ENCODE measurements around the gene RTEL1. TPM values are rescaled to one million over a fixed set of nuclear protein-coding genes. Genes with fewer than 3 reads are reported as not detected.

RTEL1 gene
- total and polyA plus RNA-seq, 9 of the 15 experiments (the other 6 are each of a cell fraction or from before 2014, with no cell fraction given) = 0.36 to 61.0 (median 17.9) TPM

DNA sequence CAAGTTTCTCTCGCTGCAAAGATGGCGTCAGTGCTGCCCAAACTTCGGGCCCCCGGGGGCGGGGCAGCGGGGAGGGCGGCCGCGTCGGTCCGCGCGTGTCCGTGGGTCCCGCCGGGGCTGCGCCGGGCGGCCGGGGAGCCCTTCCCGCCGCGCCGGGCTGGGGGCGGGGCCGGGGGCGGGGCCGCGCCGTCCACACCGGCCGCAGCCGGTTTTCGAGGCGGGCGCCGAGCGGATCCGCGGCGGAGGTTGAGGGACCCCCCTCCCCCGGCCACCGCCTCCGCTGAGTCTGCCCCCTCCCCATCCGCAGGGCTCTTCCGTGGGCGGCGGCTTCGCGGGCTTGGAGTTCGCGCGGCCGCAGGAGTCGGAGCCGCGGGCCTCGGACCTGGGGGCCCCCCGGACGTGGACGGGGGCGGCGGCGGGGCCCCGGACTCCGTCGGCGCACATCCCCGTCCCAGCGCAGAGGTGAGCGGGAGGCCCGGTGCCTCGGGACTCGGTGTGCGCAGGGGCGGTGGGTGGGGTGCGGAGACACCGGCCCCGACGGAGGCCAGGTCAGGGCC is 82.0 kb downstream of the RTEL1 start (continued):
- TF ChIP-seq ZNF592 (IDR thresholded peaks at IDR 0.05) = peak; percentile 30; the same call in 1 of the 2 replicates
- no peak for TF ChIP-seq PREB (CRISPR knock-in tag; IDR thresholded peaks at IDR 0.05)
- TF ChIP-seq DIDO1 (tag; IDR thresholded peaks at IDR 0.05; ENCODE audit: low read depth) = no peak
- TF ChIP-seq CCNT2 (IDR thresholded peaks at IDR 0.05; ENCODE audit: borderline replicate concordance, extremely low read depth, insufficient read length, low read depth, low read length) = peak; percentile 6
- TF ChIP-seq, protein P1, sequence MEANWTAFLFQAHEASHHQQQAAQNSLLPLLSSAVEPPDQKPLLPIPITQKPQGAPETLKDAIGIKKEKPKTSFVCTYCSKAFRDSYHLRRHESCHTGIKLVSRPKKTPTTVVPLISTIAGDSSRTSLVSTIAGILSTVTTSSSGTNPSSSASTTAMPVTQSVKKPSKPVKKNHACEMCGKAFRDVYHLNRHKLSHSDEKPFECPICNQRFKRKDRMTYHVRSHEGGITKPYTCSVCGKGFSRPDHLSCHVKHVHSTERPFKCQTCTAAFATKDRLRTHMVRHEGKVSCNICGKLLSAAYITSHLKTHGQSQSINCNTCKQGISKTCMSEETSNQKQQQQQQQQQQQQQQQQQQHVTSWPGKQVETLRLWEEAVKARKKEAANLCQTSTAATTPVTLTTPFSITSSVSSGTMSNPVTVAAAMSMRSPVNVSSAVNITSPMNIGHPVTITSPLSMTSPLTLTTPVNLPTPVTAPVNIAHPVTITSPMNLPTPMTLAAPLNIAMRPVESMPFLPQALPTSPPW (CRISPR knock-in tag; IDR thresholded peaks at IDR 0.05) = no peak; the same call in 1 of the 2 replicates
- peak; percentile 86; the same call in 1 of the 2 replicates for TF ChIP-seq GATAD2B (IDR thresholded peaks at IDR 0.05; ENCODE audit: borderline replicate concordance)
- TF ChIP-seq RREB1 (CRISPR knock-in tag; IDR thresholded peaks at IDR 0.05) = no peak
- no peak for TF ChIP-seq LARP7 (IDR thresholded peaks at IDR 0.05)
- TF ChIP-seq NRF1 (conservative IDR thresholded peaks at IDR 0.05 in 1 of 2, IDR thresholded peaks at IDR 0.05 in 1 of 2) = no peak; a peak in 2 of 4 replicates
- no peak for TF ChIP-seq NR1H2 (CRISPR knock-in tag; IDR thresholded peaks at IDR 0.05)
- no peak for TF ChIP-seq PYGO2 (tag; IDR thresholded peaks at IDR 0.05)
- no peak for TF ChIP-seq NR3C1 (CRISPR knock-in tag; IDR thresholded peaks at IDR 0.05)
- peak; percentile 9 for TF ChIP-seq PCBP1 (IDR thresholded peaks at IDR 0.05; ENCODE audit: low read depth, low read length, poor library complexity, severe bottlenecking)
